CD4-positive, alpha-beta memory T cell (primary cell): Measurements from ENCODE around the gene FAM234B. TPM values are rescaled to one million over a fixed set of nuclear protein-coding genes. Genes with fewer than 3 reads are reported as not detected.
A peak's percentile ranks its signal among the peaks of the same experiment; 100 is the strongest.
"Not testable (repeated sequence)": the region's sequence is repeated elsewhere in the genome, so short reads cannot be mapped to it uniquely, and the experiment has no call there.

Experiments
- CTCF ChIA-PET: fragments of 350-600 bp; sonication (Branson Sonifier 250); formaldehyde crosslinking; loops from one replicate; lab custom pipeline; 2021; ENCODE audit warnings: inconsistent platforms; ENCODE audit not compliant: partially characterized antibody; lab: Charles Lee
- POLR2A ChIA-PET: fragments of 350-600 bp; sonication (Branson Sonifier 250); formaldehyde crosslinking; loops from one replicate; lab custom pipeline; 2021; ENCODE audit not compliant: partially characterized antibody; lab: Charles Lee
- DNase-seq, 5 donors: peaks; one replicate each; pipeline versions ENCODE4 v3.0.0 to v3.0.0-alpha.2; 2020 to 2022; ENCODE audit warnings: mixed read lengths in 1 of 5
- H3K27ac ChIP-seq: one replicate; pipeline ENCODE4 v1.7.0; 2013; ENCODE audit warnings: low read depth, low read length
- H3K27me3 ChIP-seq: 2 replicates; pipeline ENCODE4 v1.7.0; 2013; ENCODE audit warnings: mild to moderate bottlenecking, low read length, moderate library complexity; ENCODE audit not compliant: insufficient read depth
- H3K36me3 ChIP-seq: 2 replicates; pipeline ENCODE4 v1.7.0; 2013; ENCODE audit warnings: mild to moderate bottlenecking, low read length, moderate library complexity; ENCODE audit not compliant: insufficient read depth
- H3K4me1 ChIP-seq: 2 replicates; pipeline ENCODE4 v1.7.0; 2013; ENCODE audit warnings: mild to moderate bottlenecking, low read length, moderate library complexity; ENCODE audit not compliant: insufficient read depth
- H3K4me3 ChIP-seq, 2 donors: one replicate each; pipeline ENCODE4 v1.7.0; 2013; ENCODE audit warnings: low read length in 2 of 2, mild to moderate bottlenecking in 1 of 2
- H3K9me3 ChIP-seq, 2 donors: one replicate each; pipeline ENCODE4 v1.7.0; 2013; ENCODE audit warnings: low read length in 2 of 2, control low read depth in 1 of 2; ENCODE audit not compliant: control insufficient read depth in 1 of 2
- H3K27ac Mint-ChIP-seq, 7 donors: one replicate each; pipeline ENCODE4 v1.8.0; 2020 to 2021; ENCODE audit warnings: mixed read lengths in 7 of 7, mild to moderate bottlenecking in 6 of 7, inconsistent platforms in 3 of 7, moderate library complexity in 3 of 7
- H3K27me3 Mint-ChIP-seq, 2 donors: one replicate each; pipeline ENCODE4 v1.8.0; 2020 to 2021; ENCODE audit warnings: mixed read lengths in 2 of 2
- H3K36me3 Mint-ChIP-seq, 2 donors: one replicate each; pipeline ENCODE4 v1.8.0; 2020 to 2021; ENCODE audit warnings: mixed read lengths in 2 of 2, inconsistent platforms in 1 of 2, mild to moderate bottlenecking in 1 of 2
- H3K4me1 Mint-ChIP-seq, 4 donors: one replicate each; pipeline ENCODE4 v1.8.0; 2020 to 2021; ENCODE audit warnings: mixed read lengths in 4 of 4, mild to moderate bottlenecking in 1 of 4
- H3K4me3 Mint-ChIP-seq, 8 donors: one replicate each; pipeline ENCODE4 v1.8.0; 2020 to 2021; ENCODE audit warnings: mixed read lengths in 8 of 8, mild to moderate bottlenecking in 7 of 8, moderate library complexity in 6 of 8, inconsistent platforms in 3 of 8
- H3K9me3 Mint-ChIP-seq, 8 donors: one replicate each; pipeline ENCODE4 v1.8.0; 2020 to 2021; ENCODE audit warnings: mixed read lengths in 8 of 8, mild to moderate bottlenecking in 5 of 8, inconsistent platforms in 3 of 8, moderate library complexity in 1 of 8
- intact Hi-C: fragments of 100-400 bp; cut with micrococcal nuclease; formaldehyde crosslinking; loops from one replicate; pipeline ENCODE4 v1.15.1; 2023
- polyA plus RNA-seq, 2 donors: library from polyadenylated mRNA; unstranded; fragments of 300-500 nt; fragmentation: Illumina TruSeq; gene quantifications; one replicate each; pipeline ENCODE4 v1.2.3, GENCODE V29; 2021
- total RNA-seq, 2 experiments: library from RNA; stranded (reverse); gene quantifications; one replicate each; pipeline ENCODE4 v1.2.3, GENCODE V29; 2021

Gene FAM234B
- total and polyA plus RNA-seq, 4 experiments from 2014 or later: 2.6 to 4.0 (median 3.3) TPM

- Histone ChIP-seq H3K4me1 (peaks cover 13% of the 10 kb centered on the region), H3K27me3 (no peaks in the 10 kb centered on the region), H3K4me3 (no peak overlapping the region), H3K27ac (no peak overlapping the region), H3K36me3 (no peaks in the 10 kb centered on the region), H3K9me3 (no peaks in the 10 kb centered on the region)
- H3K4me1 Mint-ChIP-seq: peaks cover 4 to 9% (median 6%) of the 10 kb centered on the region in 4 donors
- no peaks in the 10 kb centered on the region for H3K9me3 Mint-ChIP-seq
- H3K27ac Mint-ChIP-seq: peak overlapping the region in 1 of 7 donors; percentile 31
- POLR2A ChIA-PET: no interaction called here
- intact Hi-C loops: no loop called here
- CTCF ChIA-PET: interaction anchor here (1.3 to 3.8 kb wide), 3 partner anchors 17 to 170 kb away, joined by 3 to 23 read pairs (median 5); no protein-coding TSS in a partner anchor
- no peak for DNase-seq
- peaks cover 0 to 14% of the 10 kb centered on the region in 2 donors for H3K27me3 Mint-ChIP-seq
- peaks cover 0 to 1% of the 10 kb centered on the region in 2 donors for H3K36me3 Mint-ChIP-seq
- H3K4me3 Mint-ChIP-seq: peak overlapping the region in 5 of 8 donors; percentile 80 to 87 (median 87)
Measured at GRCh38 chr12:13042666-13043230, 1.4 kb upstream of the FAM234B start.

GRCh38 chr12:13044906-13045299 is 722 bp downstream of the FAM234B start:
- Mint-ChIP-seq H3K4me1 (peaks cover 4 to 9% (median 6%) of the 10 kb centered on the region in 4 donors), H3K9me3 (no peaks in the 10 kb centered on the region), H3K4me3 (peak overlapping the region; percentile 82 to 89 (median 87)), H3K36me3 (peaks cover 0 to 1% of the 10 kb centered on the region in 2 donors), H3K27me3 (peaks cover 0 to 9% of the 10 kb centered on the region in 2 donors), H3K27ac (peak overlapping the region in 5 of 7 donors; percentile 31 to 88 (median 57))
- Histone ChIP-seq H3K36me3 (no peaks in the 10 kb centered on the region), H3K27ac (no peak overlapping the region), H3K4me1 (peaks cover 13% of the 10 kb centered on the region), H3K9me3 (no peaks in the 10 kb centered on the region), H3K27me3 (no peaks in the 10 kb centered on the region), H3K4me3 (peak overlapping the region; percentile 29 to 84)
- intact Hi-C loops: loop anchor here (1.0 kb wide), 2 partner anchors 45 to 56 kb away; partner anchors contain the start of gene HEBP1
- ChIA-PET POLR2A (interaction anchor here (1.3 kb wide), 1 partner anchor 688 kb away, joined by 3 read pairs; the partner anchor contains the start of gene BORCS5), CTCF (interaction anchor here (0.7 to 3.8 kb wide), 7 partner anchors 13 to 1174 kb away, joined by 3 to 23 read pairs (median 3); no protein-coding TSS in a partner anchor)
- no peak for DNase-seq

GRCh38 chr12:13045816-13046215 is 1.6 kb downstream of the FAM234B start:
- intact Hi-C loops: no loop called here
- H3K9me3 ChIP-seq: no peaks in the 10 kb centered on the region
- no peaks in the 10 kb centered on the region for H3K36me3 ChIP-seq
- peaks cover 4 to 9% (median 6%) of the 10 kb centered on the region in 4 donors for H3K4me1 Mint-ChIP-seq
- H3K27ac ChIP-seq: no peak overlapping the region
- H3K36me3 Mint-ChIP-seq: peaks cover 0 to 1% of the 10 kb centered on the region in 2 donors
- H3K27ac Mint-ChIP-seq: no peak overlapping the region
- H3K4me1 ChIP-seq: peaks cover 13% of the 10 kb centered on the region
- no peak for DNase-seq
- POLR2A ChIA-PET: no interaction called here
- H3K27me3 ChIP-seq: no peaks in the 10 kb centered on the region
- peaks cover 0 to 8% of the 10 kb centered on the region in 2 donors for H3K27me3 Mint-ChIP-seq
- no peak overlapping the region for H3K4me3 ChIP-seq
- no peaks in the 10 kb centered on the region for H3K9me3 Mint-ChIP-seq
- CTCF ChIA-PET: interaction anchor here (0.9 to 3.8 kb wide), 4 partner anchors 14 to 167 kb away, joined by 3 to 23 read pairs (median 8); no protein-coding TSS in a partner anchor
- H3K4me3 Mint-ChIP-seq: peak overlapping the region in 5 of 8 donors; percentile 8 to 87 (median 82)

- CTCF ChIA-PET: interaction anchor here (2.8 kb wide), 1 partner anchor 131 kb away, joined by 12 read pairs; no protein-coding TSS in a partner anchor
- H3K27me3 Mint-ChIP-seq: peaks cover 0 to 6% of the 10 kb centered on the region in 2 donors
- Histone ChIP-seq H3K27me3 (no peaks in the 10 kb centered on the region), H3K4me3 (no peak overlapping the region), H3K4me1 (peaks cover 13% of the 10 kb centered on the region), H3K27ac (no peak overlapping the region), H3K9me3 (no peaks in the 10 kb centered on the region), H3K36me3 (no peaks in the 10 kb centered on the region)
- intact Hi-C loops: no loop called here
- no peaks in the 10 kb centered on the region for H3K9me3 Mint-ChIP-seq
- peak overlapping the region in 1 of 8 donors; percentile 1 for H3K4me3 Mint-ChIP-seq
- H3K27ac Mint-ChIP-seq: no peak overlapping the region
- POLR2A ChIA-PET: no interaction called here
- H3K36me3 Mint-ChIP-seq: peaks cover 0 to 1% of the 10 kb centered on the region in 2 donors
- peaks cover 4 to 9% (median 6%) of the 10 kb centered on the region in 4 donors for H3K4me1 Mint-ChIP-seq
- DNase-seq: no peak
Measured at GRCh38 chr12:13046964-13047363, 2.8 kb downstream of the FAM234B start.

- no peaks in the 10 kb centered on the region for H3K9me3 ChIP-seq
- DNase-seq: no peak
- ChIA-PET CTCF (no interaction called here), POLR2A (no interaction called here)
- peaks cover 1 to 15% (median 7%) of the 10 kb centered on the region in 8 donors for H3K9me3 Mint-ChIP-seq
- no peak overlapping the region for H3K27ac Mint-ChIP-seq
- H3K4me3 Mint-ChIP-seq: no peak overlapping the region
- H3K27me3 Mint-ChIP-seq: no peaks in the 10 kb centered on the region
- no peak overlapping the region for H3K27ac ChIP-seq
- intact Hi-C loops: loop anchor here (10.0 kb wide), 1 partner anchor 755 kb away; no protein-coding TSS in a partner anchor
- no peak overlapping the region for H3K4me3 ChIP-seq
- peaks cover 8% of the 10 kb centered on the region for H3K4me1 ChIP-seq
- H3K36me3 ChIP-seq: no peaks in the 10 kb centered on the region
- peaks cover 2 to 7% of the 10 kb centered on the region in 2 donors for H3K36me3 Mint-ChIP-seq
- no peaks in the 10 kb centered on the region for H3K27me3 ChIP-seq
- peaks cover 2 to 5% (median 4%) of the 10 kb centered on the region in 4 donors for H3K4me1 Mint-ChIP-seq
Measured at GRCh38 chr12:13049816-13050215, 5.6 kb downstream of the FAM234B start.

- no peak overlapping the region for H3K4me3 ChIP-seq
- H3K27ac ChIP-seq: no peak overlapping the region
- no peaks in the 10 kb centered on the region for H3K36me3 ChIP-seq
- DNase-seq: no peak
- H3K9me3 Mint-ChIP-seq: peaks cover 1 to 15% (median 7%) of the 10 kb centered on the region in 8 donors
- H3K4me1 Mint-ChIP-seq: no peaks in the 10 kb centered on the region
- no peaks in the 10 kb centered on the region for H3K4me1 ChIP-seq
- ChIA-PET POLR2A (no interaction called here), CTCF (interaction anchor here (1.2 to 1.5 kb wide), 3 partner anchors 11 to 203 kb away, joined by 3 to 4 read pairs (median 4); no protein-coding TSS in a partner anchor)
- H3K9me3 ChIP-seq: no peaks in the 10 kb centered on the region
- H3K36me3 Mint-ChIP-seq: peaks cover 6 to 22% of the 10 kb centered on the region in 2 donors
- no peak overlapping the region for H3K4me3 Mint-ChIP-seq
- intact Hi-C loops: loop anchor here (10.0 kb wide), 1 partner anchor 758 kb away; no protein-coding TSS in a partner anchor
- no peaks in the 10 kb centered on the region for H3K27me3 ChIP-seq
- no peaks in the 10 kb centered on the region for H3K27me3 Mint-ChIP-seq
- H3K27ac Mint-ChIP-seq: no peak overlapping the region
Measured at GRCh38 chr12:13052421-13052820, 8.2 kb downstream of the FAM234B start.

GRCh38 chr12:13053617-13054016 is 9.4 kb downstream of the FAM234B start:
- H3K27me3 ChIP-seq, DNase-seq, CTCF ChIA-PET, H3K4me3 Mint-ChIP-seq, H3K4me1 Mint-ChIP-seq, H3K36me3 ChIP-seq, POLR2A ChIA-PET, H3K9me3 ChIP-seq, H3K4me1 ChIP-seq, H3K27ac ChIP-seq, H3K4me3 ChIP-seq, H3K27me3 Mint-ChIP-seq: not testable (repeated sequence)
- peak overlapping the region in 1 of 7 donors; percentile 23 for H3K27ac Mint-ChIP-seq
- H3K36me3 Mint-ChIP-seq: peaks cover 13 to 32% of the 10 kb centered on the region in 2 donors
- H3K9me3 Mint-ChIP-seq: peaks cover 1 to 15% (median 7%) of the 10 kb centered on the region in 8 donors
- intact Hi-C loops: loop anchor here (10.0 kb wide), 1 partner anchor 759 kb away; no protein-coding TSS in a partner anchor
